HepG2 (cell line): ENCODE data around the gene METTL27.
"Not testable (repeated sequence)": the region's sequence is repeated elsewhere in the genome, so short reads cannot be mapped to it uniquely, and the experiment has no call there.

Experiments
- ATF7 ChIP-seq, 2 experiments: fragments of 450-650 bp in 1 of 2; sonication (generic) in 1 of 2; formaldehyde crosslinking in 1 of 2; IDR thresholded peaks; 2 replicates each; pipeline versions ENCODE4 v1.4.0 to v1.6.1; 2016 to 2020; ENCODE audit warnings: antibody characterized with exemption in 1 of 2, mild to moderate bottlenecking in 1 of 2, missing genetic modification reagents in 1 of 2
- BRCA1 ChIP-seq: sonication (generic); formaldehyde crosslinking; IDR thresholded peaks from 2 replicates; pipeline ENCODE4 v1.4.0; 2020; ENCODE audit warnings: missing genetic modification reagents
- CEBPG ChIP-seq: IDR thresholded peaks from 2 replicates; pipeline ENCODE4 v1.6.1; 2016
- CTCF ChIP-seq: sonication (generic); formaldehyde crosslinking; IDR thresholded peaks from 2 replicates; pipeline ENCODE4 v1.5.0; 2020; ENCODE audit warnings: mild to moderate bottlenecking, missing genetic modification reagents, moderate library complexity
- PATZ1 ChIP-seq: sonication (generic); formaldehyde crosslinking; IDR thresholded peaks from 2 replicates; pipeline ENCODE4 v1.4.0; 2020; ENCODE audit warnings: missing genetic modification reagents
- POLR2AphosphoS5 ChIP-seq: IDR thresholded peaks from 2 replicates; pipeline ENCODE4 v1.6.1; 2012; ENCODE audit warnings: low read depth, low read length
- RAD21 ChIP-seq: fragments of 450-650 bp; formaldehyde crosslinking; IDR thresholded peaks from 2 replicates; pipeline ENCODE4 v1.5.0; 2020; ENCODE audit warnings: mild to moderate bottlenecking
- SIN3A ChIP-seq: IDR thresholded peaks from 2 replicates; pipeline ENCODE4 v1.6.1; 2011; ENCODE audit warnings: low read depth, mild to moderate bottlenecking, control low read depth, low read length, borderline replicate concordance
- ZFP1 ChIP-seq: IDR thresholded peaks from 2 replicates; pipeline ENCODE4 v1.6.1; 2016
- ZNF260 ChIP-seq: sonication (generic); formaldehyde crosslinking; IDR thresholded peaks from 2 replicates; pipeline ENCODE4 v1.4.0; 2020; ENCODE audit warnings: missing genetic modification reagents, low read depth, mild to moderate bottlenecking, borderline replicate concordance
- ZNF264 ChIP-seq: sonication (generic); formaldehyde crosslinking; IDR thresholded peaks from 2 replicates; pipeline ENCODE4 v1.4.0; 2020; ENCODE audit warnings: missing genetic modification reagents
- ZNF337 ChIP-seq: sonication (generic); formaldehyde crosslinking; IDR thresholded peaks from 2 replicates; pipeline ENCODE4 v1.5.1; 2020; ENCODE audit warnings: missing genetic modification reagents, low read depth, mild to moderate bottlenecking, borderline replicate concordance
- ZNF687 ChIP-seq: sonication (generic); formaldehyde crosslinking; IDR thresholded peaks from 2 replicates; pipeline ENCODE4 v1.5.1; 2020; ENCODE audit warnings: mild to moderate bottlenecking, missing genetic modification reagents, moderate library complexity
- ZSCAN21 ChIP-seq: sonication (generic); formaldehyde crosslinking; IDR thresholded peaks from 2 replicates; pipeline ENCODE4 v1.8.0; 2022; ENCODE audit warnings: mild to moderate bottlenecking, missing genetic modification reagents, moderate library complexity, borderline replicate concordance

- TF ChIP-seq PATZ1 (CRISPR knock-in tag); ATF7 (IDR thresholded peaks at IDR 0.05); ATF7 (CRISPR knock-in tag; IDR thresholded peaks at IDR 0.05); CTCF (CRISPR knock-in tag); ZNF337 (CRISPR knock-in tag); ZNF264 (CRISPR knock-in tag); ZNF260 (CRISPR knock-in tag); POLR2AphosphoS5; CEBPG; RAD21 (CRISPR knock-in tag); ZFP1 (CRISPR knock-in tag); ZSCAN21 (CRISPR knock-in tag); SIN3A; BRCA1 (CRISPR knock-in tag); ZNF687: not testable (repeated sequence)
Measured at GRCh38 chr7:73884867-73885422, 42.6 kb upstream of the METTL27 start.
